Omental fat pad (tissue), 4 donors: ENCODE results near the gene KCNMB2. TPM values are rescaled to one million over a fixed set of nuclear protein-coding genes. Genes with fewer than 3 reads are reported as not detected.

ENCODE experiments used
- ATAC-seq: fragments of 150-250 bp; one replicate; pipeline ENCODE4 v1.9.1; 2016; ENCODE audit warnings: mild to moderate bottlenecking, moderate library complexity; ENCODE audit not compliant: low FRiP score
- DNase-seq: peaks from one replicate; pipeline ENCODE4 v3.0.0-alpha.2; 2019; ENCODE audit warnings: low spot score
- total RNA-seq, 4 donors: library from RNA; depleted of rRNA; stranded (reverse); fragments of >200 nt; gene quantifications; one replicate each; pipeline ENCODE4 v1.1.0, GENCODE V29; 2016
- TF ChIP-seq, protein P1 (sequence below), 3 donors: fragments of 450-650 bp; IDR thresholded peaks; one replicate each; pipeline ENCODE4 v1.5.1; 2016 to 2017; ENCODE audit warnings: antibody characterized with exemption in 3 of 3, mild to moderate bottlenecking in 3 of 3, moderate library complexity in 2 of 3

KCNMB2 gene
- total RNA-seq, 4 donors from 2014 or later, result 0.24 to 0.65 TPM; not detected in 2

DNA sequence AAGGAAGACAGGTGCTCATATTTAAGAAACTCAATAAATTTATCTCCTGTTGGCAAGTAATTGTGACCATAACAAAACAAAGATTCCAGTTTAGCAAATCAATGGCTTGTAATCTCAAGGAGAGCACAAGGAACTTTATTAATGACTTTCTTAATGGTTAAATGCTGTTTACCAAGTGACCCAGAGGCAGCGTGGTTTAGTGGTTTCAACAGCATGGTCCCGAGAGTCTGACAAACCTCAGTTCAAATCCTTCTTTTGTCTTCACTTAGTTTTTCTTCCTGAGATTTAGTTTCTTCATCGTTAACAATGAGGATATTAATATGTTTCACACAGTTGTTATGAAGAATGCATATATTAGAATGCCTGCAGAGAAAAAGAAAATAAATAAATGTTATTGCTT lies 212.6 kb downstream of the KCNMB2 start:
- DNase-seq (no peak), ATAC-seq (no peak)
- TF ChIP-seq, protein P1, sequence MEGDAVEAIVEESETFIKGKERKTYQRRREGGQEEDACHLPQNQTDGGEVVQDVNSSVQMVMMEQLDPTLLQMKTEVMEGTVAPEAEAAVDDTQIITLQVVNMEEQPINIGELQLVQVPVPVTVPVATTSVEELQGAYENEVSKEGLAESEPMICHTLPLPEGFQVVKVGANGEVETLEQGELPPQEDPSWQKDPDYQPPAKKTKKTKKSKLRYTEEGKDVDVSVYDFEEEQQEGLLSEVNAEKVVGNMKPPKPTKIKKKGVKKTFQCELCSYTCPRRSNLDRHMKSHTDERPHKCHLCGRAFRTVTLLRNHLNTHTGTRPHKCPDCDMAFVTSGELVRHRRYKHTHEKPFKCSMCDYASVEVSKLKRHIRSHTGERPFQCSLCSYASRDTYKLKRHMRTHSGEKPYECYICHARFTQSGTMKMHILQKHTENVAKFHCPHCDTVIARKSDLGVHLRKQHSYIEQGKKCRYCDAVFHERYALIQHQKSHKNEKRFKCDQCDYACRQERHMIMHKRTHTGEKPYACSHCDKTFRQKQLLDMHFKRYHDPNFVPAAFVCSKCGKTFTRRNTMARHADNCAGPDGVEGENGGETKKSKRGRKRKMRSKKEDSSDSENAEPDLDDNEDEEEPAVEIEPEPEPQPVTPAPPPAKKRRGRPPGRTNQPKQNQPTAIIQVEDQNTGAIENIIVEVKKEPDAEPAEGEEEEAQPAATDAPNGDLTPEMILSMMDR (IDR thresholded peaks at IDR 0.05), result no peak

DNA sequence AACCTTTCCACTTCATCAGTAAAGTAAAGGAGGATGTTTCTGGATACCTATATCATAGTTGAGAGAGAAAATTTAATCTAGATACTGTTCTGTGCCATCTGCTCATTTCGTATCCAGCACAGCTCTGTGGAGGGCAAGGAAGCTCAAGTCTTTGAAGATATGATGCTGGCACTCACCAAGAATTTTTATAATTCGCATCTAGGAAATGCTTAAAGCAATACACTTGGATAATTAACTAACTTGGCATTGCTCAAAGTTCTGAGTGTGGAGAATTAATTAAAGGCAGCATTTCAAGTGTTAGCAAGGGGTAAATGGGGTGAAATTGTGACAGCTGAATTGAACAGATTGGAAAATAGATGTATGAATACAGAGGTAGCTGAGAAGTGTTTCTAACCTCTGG lies 213.2 kb downstream of the KCNMB2 start:
- DNase-seq, result no peak

DNA sequence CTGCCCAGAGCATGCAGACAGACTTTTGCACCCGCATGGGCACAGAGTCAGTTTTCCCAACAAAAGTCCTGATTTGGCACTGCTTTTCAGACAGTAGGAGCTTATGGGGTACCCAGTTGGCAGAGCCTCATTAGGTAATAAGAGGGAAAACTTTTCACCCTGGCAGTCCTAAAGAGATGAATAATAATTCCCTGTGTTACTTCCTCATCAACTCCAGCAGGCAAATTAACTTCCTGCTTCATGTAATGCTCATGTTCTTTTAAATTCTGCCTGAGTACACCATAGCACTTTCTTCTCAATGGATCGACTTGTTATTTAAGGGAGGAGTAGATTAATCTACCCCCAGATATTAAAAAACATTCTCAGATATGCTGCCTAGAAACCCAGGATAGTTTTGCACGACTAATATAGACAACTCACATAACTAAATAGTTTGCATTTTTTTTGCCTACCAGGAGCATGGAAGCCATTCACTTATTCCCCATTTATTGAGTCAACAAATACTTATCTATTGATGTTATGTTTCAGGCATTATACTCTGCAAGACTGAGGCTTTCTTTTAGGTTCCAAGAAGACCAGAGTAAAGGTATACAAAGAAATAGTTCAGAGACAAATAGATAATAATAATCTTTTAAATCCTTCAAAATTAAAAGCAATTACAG lies 214.5 kb downstream of the KCNMB2 start:
- TF ChIP-seq, protein P1 (IDR thresholded peaks at IDR 0.05), result no peak
- ATAC-seq, result no peak

More for the DNA sequence above, 213.2 kb downstream of the KCNMB2 start:
- ATAC-seq, result no peak
- TF ChIP-seq, protein P1 (IDR thresholded peaks at IDR 0.05), result no peak

DNA sequence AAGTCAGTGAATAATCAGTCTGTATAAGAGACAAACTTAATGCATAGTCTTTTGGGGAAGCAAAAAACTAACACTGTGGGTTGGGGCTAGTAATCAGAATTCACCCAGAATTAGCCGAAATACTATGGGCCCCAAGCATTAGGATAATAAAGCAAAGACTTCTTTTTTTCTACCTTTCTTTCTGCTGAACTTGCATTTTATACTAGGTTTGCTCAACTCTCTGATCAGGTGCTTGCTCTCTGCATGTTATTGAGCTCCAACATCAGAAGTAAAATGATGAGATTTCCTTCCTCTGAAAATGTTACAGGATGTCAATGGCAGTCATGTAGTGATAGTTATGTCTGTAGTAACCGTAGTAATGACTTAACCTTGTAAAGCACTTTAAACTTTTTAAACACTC lies 216.6 kb downstream of the KCNMB2 start:
- no peak for DNase-seq
- no peak for ATAC-seq
- TF ChIP-seq, protein P1 (IDR thresholded peaks at IDR 0.05), result no peak

More for the DNA sequence above, 214.5 kb downstream of the KCNMB2 start:
- DNase-seq, result no peak

DNA sequence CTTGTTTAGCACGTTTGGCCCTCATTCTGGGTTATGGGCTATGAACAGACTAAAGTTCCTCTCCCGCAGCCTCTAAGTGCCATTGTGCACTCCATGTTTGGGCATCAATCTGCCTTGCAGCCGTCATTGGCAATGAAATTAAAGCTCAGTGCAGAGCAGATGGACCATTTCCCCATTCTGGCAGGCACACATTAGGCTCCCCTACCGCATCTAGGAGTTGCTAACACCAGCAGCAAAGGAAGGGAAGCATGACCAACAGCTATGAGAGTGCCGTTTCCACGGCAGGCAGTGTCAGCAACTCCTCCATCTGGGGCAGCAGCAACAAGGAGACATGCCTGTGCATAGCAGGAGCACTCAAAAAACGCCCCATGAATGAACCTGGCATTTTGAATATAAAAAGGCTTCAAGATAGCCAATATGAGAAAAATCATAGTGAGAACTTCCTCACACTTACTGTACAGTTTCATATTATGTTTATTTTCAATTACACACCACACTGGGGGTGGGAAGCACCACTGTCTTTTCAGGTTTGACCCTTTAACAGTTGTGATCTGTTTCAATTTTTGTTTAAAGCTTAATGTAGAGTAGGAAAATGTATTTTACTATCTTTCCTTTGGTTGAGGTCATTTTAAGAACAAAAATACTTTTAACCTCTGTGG lies 218.7 kb downstream of the KCNMB2 start:
- no peak for DNase-seq
- TF ChIP-seq, protein P1 (IDR thresholded peaks at IDR 0.05), result no peak
- no peak for ATAC-seq

DNA sequence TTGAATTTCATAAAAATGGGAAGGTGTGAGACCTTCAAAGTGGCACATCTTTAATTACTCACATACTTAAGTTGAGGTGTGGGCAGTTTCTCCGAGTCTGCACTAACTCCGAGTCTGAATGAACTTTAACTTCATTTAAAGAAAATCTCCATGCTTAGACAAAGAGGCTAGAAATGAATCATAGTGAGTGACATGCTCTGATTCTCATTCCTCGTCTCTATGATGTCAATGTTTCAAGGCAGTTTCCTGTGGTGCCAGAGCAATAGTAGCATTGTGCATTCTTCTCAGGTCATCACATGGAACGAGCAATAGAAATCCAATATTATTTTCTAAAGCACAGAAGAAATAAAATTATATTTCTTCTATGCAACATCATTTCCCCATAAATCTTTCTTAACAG lies 224.8 kb downstream of the KCNMB2 start:
- ATAC-seq (no peak), DNase-seq (no peak)
- TF ChIP-seq, protein P1 (IDR thresholded peaks at IDR 0.05), result no peak

DNA sequence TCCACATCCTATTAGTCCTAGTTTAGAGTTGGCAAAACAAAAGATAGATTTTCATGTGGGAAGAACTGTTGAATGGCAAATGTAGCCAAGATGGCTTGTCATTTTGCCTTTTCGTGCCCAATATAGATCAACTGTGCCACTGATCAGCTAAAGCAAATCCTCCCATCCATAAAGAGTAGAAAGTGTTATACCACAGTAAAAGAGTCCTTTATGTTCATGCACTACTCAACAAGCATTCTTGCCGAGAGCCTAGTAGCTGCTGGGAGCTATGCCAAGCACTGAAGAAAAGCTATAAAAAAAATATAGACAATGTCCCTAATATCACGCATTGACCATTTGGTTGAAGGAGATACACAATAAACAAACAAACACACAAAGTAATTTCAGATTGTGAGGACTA lies 225.2 kb downstream of the KCNMB2 start:
- TF ChIP-seq, protein P1 (IDR thresholded peaks at IDR 0.05), result no peak
- no peak for DNase-seq
- no peak for ATAC-seq
